ENCODE results near the gene WWOX.
"Not testable (repeated sequence)": the region's sequence is repeated elsewhere in the genome, so short reads cannot be mapped to it uniquely, and the experiment has no call there.

The WWOX gene

GRCh38 chr16:78597809-78598570 is 498.5 kb downstream of the WWOX start:
- no peak for ATAC-seq
- TF ChIP-seq TCF4 (CRISPR knock-in tag; IDR thresholded peaks at IDR 0.05; ENCODE audit: borderline replicate concordance): no peak
- TF ChIP-seq ZNF70 (CRISPR knock-in tag; IDR thresholded peaks at IDR 0.05): no peak
- no peak for TF ChIP-seq RARB (CRISPR knock-in tag; IDR thresholded peaks at IDR 0.05)
- TF ChIP-seq GLIS3 (CRISPR knock-in tag; IDR thresholded peaks at IDR 0.05): no peak
- TF ChIP-seq ZC3H10 (CRISPR knock-in tag; IDR thresholded peaks at IDR 0.05): no peak
- TF ChIP-seq, protein P1, sequence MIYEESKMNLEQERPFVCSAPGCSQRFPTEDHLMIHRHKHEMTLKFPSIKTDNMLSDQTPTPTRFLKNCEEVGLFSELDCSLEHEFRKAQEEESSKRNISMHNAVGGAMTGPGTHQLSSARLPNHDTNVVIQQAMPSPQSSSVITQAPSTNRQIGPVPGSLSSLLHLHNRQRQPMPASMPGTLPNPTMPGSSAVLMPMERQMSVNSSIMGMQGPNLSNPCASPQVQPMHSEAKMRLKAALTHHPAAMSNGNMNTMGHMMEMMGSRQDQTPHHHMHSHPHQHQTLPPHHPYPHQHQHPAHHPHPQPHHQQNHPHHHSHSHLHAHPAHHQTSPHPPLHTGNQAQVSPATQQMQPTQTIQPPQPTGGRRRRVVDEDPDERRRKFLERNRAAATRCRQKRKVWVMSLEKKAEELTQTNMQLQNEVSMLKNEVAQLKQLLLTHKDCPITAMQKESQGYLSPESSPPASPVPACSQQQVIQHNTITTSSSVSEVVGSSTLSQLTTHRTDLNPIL (CRISPR knock-in tag; IDR thresholded peaks at IDR 0.05; ENCODE audit: low read depth): no peak
- no peak for TF ChIP-seq ZNF565 (CRISPR knock-in tag; conservative IDR thresholded peaks at IDR 0.05; ENCODE audit: low read depth)
- TF ChIP-seq, protein P2, sequence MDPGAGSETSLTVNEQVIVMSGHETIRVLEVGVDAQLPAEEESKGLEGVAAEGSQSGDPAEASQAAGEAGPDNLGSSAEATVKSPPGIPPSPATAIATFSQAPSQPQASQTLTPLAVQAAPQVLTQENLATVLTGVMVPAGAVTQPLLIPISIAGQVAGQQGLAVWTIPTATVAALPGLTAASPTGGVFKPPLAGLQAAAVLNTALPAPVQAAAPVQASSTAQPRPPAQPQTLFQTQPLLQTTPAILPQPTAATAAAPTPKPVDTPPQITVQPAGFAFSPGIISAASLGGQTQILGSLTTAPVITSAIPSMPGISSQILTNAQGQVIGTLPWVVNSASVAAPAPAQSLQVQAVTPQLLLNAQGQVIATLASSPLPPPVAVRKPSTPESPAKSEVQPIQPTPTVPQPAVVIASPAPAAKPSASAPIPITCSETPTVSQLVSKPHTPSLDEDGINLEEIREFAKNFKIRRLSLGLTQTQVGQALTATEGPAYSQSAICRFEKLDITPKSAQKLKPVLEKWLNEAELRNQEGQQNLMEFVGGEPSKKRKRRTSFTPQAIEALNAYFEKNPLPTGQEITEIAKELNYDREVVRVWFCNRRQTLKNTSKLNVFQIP (CRISPR knock-in tag; IDR thresholded peaks at IDR 0.05; ENCODE audit: borderline replicate concordance, low read depth): no peak

DNA sequence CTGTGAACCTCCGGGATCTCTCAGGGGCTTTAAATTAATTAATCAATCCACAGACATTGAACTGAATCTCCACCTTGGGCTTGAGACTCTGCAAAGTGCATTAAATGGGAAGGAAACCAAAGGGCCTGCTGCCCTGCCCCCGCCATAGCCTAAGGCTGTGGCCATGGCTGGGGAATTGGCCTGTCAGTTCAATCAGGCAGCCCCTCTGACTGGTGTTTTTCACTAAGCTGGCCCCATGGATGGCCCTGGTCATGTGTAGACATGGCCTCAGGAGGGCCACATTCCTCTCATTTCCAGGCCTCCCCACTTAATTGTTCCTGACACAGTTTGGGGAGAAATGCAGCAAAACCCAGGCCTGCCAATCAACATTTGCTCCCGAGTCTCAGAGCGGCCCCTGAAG is 499.8 kb downstream of the WWOX start:
- no peak for ATAC-seq
- TF ChIP-seq TOX (CRISPR knock-in tag; IDR thresholded peaks at IDR 0.05; ENCODE audit: borderline replicate concordance): no peak
- no peak for TF ChIP-seq ZNF70 (CRISPR knock-in tag; IDR thresholded peaks at IDR 0.05)
- TF ChIP-seq, protein P3, sequence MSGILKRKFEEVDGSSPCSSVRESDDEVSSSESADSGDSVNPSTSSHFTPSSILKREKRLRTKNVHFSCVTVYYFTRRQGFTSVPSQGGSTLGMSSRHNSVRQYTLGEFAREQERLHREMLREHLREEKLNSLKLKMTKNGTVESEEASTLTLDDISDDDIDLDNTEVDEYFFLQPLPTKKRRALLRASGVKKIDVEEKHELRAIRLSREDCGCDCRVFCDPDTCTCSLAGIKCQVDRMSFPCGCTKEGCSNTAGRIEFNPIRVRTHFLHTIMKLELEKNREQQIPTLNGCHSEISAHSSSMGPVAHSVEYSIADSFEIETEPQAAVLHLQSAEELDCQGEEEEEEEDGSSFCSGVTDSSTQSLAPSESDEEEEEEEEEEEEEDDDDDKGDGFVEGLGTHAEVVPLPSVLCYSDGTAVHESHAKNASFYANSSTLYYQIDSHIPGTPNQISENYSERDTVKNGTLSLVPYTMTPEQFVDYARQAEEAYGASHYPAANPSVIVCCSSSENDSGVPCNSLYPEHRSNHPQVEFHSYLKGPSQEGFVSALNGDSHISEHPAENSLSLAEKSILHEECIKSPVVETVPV (CRISPR knock-in tag; IDR thresholded peaks at IDR 0.05): no peak
- no peak for TF ChIP-seq ZFP3 (CRISPR knock-in tag; IDR thresholded peaks at IDR 0.05)
- no peak for TF ChIP-seq CSDC2 (CRISPR knock-in tag; IDR thresholded peaks at IDR 0.05)
- no peak for TF ChIP-seq SNAI2 (CRISPR knock-in tag; IDR thresholded peaks at IDR 0.05)
- TF ChIP-seq OSR1 (CRISPR knock-in tag; IDR thresholded peaks at IDR 0.05): no peak
- no peak for TF ChIP-seq PPARA (CRISPR knock-in tag; IDR thresholded peaks at IDR 0.05; ENCODE audit: borderline replicate concordance)
- no peak for TF ChIP-seq ARNTL (CRISPR knock-in tag; IDR thresholded peaks at IDR 0.05; ENCODE audit: borderline replicate concordance, low read depth)
- TF ChIP-seq, protein P2 (CRISPR knock-in tag; IDR thresholded peaks at IDR 0.05; ENCODE audit: borderline replicate concordance, low read depth): no peak
- TF ChIP-seq, protein P4, sequence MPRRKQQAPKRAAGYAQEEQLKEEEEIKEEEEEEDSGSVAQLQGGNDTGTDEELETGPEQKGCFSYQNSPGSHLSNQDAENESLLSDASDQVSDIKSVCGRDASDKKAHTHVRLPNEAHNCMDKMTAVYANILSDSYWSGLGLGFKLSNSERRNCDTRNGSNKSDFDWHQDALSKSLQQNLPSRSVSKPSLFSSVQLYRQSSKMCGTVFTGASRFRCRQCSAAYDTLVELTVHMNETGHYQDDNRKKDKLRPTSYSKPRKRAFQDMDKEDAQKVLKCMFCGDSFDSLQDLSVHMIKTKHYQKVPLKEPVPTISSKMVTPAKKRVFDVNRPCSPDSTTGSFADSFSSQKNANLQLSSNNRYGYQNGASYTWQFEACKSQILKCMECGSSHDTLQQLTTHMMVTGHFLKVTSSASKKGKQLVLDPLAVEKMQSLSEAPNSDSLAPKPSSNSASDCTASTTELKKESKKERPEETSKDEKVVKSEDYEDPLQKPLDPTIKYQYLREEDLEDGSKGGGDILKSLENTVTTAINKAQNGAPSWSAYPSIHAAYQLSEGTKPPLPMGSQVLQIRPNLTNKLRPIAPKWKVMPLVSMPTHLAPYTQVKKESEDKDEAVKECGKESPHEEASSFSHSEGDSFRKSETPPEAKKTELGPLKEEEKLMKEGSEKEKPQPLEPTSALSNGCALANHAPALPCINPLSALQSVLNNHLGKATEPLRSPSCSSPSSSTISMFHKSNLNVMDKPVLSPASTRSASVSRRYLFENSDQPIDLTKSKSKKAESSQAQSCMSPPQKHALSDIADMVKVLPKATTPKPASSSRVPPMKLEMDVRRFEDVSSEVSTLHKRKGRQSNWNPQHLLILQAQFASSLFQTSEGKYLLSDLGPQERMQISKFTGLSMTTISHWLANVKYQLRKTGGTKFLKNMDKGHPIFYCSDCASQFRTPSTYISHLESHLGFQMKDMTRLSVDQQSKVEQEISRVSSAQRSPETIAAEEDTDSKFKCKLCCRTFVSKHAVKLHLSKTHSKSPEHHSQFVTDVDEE (CRISPR knock-in tag; IDR thresholded peaks at IDR 0.05): no peak

- not testable (repeated sequence) for ATAC-seq
Observed at GRCh38 chr16:78604423-78605062, 505.1 kb downstream of the WWOX start.

GRCh38 chr16:78605548-78606101 is 506.2 kb downstream of the WWOX start:
- no peak for ATAC-seq
- TF ChIP-seq BACH2 (CRISPR knock-in tag; IDR thresholded peaks at IDR 0.05; ENCODE audit: borderline replicate concordance): no peak
- TF ChIP-seq, protein P2 (CRISPR knock-in tag; IDR thresholded peaks at IDR 0.05; ENCODE audit: borderline replicate concordance, low read depth): no peak
- no peak for TF ChIP-seq ZFP3 (CRISPR knock-in tag; IDR thresholded peaks at IDR 0.05)
- TF ChIP-seq ISL1 (CRISPR knock-in tag; IDR thresholded peaks at IDR 0.05): no peak
- TF ChIP-seq GLIS3 (CRISPR knock-in tag; IDR thresholded peaks at IDR 0.05): no peak
- no peak for TF ChIP-seq ZNF565 (CRISPR knock-in tag; conservative IDR thresholded peaks at IDR 0.05; ENCODE audit: low read depth)
- no peak for TF ChIP-seq SNAI2 (CRISPR knock-in tag; IDR thresholded peaks at IDR 0.05)
- TF ChIP-seq, protein P3 (CRISPR knock-in tag; IDR thresholded peaks at IDR 0.05): no peak

Data from SK-N-SH treated with all-trans-retinoic acid at 6 μM for 48 hours (cell line).